Caki2 (cell line): ENCODE data around the gene NEU3. TPM values are rescaled to one million over a fixed set of nuclear protein-coding genes. Genes with fewer than 3 reads are reported as not detected.
"Not testable (repeated sequence)": the region's sequence is repeated elsewhere in the genome, so short reads cannot be mapped to it uniquely, and the experiment has no call there.

Experiments
- DNase-seq: peaks from one replicate; pipeline ENCODE4 v3.0.0-alpha.2; 2015; ENCODE audit warnings: low read depth
- in situ Hi-C: cut with HindIII; loops from 2 replicates; pipeline ENCODE4 v1.10.0; 2016; ENCODE audit warnings: low sequenced_read_pairs, low pct_unique_long_range_greater_than_20kb, mixed read lengths
- total RNA-seq: library from RNA; depleted of rRNA; stranded (reverse); fragments of >200 nt; shearing (Covaris generic); gene quantifications from 2 replicates; pipeline ENCODE4 v1.2.3, GENCODE V29; 2014; ENCODE audit warnings: low replicate concordance; rRNA removed

Gene NEU3, protein sequence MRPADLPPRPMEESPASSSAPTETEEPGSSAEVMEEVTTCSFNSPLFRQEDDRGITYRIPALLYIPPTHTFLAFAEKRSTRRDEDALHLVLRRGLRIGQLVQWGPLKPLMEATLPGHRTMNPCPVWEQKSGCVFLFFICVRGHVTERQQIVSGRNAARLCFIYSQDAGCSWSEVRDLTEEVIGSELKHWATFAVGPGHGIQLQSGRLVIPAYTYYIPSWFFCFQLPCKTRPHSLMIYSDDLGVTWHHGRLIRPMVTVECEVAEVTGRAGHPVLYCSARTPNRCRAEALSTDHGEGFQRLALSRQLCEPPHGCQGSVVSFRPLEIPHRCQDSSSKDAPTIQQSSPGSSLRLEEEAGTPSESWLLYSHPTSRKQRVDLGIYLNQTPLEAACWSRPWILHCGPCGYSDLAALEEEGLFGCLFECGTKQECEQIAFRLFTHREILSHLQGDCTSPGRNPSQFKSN
- total RNA-seq = 1.4 and 2.4 TPM in 2 replicates

- DNase-seq = peak; percentile 62
- in situ Hi-C loops = no loop called here
These were observed at the start of gene NEU3 for GRCh38 chr11:74988541-74989259. TSS of gene NEU3 (plus strand) at chr11:74988933. CDS start at chr11:74989061, 128 bp downstream.

GRCh38 chr11:74941492-74941891, 47.2 kb upstream of the NEU3 start:
- DNase-seq = no peak
- in situ Hi-C loops = no loop called here

DNA sequence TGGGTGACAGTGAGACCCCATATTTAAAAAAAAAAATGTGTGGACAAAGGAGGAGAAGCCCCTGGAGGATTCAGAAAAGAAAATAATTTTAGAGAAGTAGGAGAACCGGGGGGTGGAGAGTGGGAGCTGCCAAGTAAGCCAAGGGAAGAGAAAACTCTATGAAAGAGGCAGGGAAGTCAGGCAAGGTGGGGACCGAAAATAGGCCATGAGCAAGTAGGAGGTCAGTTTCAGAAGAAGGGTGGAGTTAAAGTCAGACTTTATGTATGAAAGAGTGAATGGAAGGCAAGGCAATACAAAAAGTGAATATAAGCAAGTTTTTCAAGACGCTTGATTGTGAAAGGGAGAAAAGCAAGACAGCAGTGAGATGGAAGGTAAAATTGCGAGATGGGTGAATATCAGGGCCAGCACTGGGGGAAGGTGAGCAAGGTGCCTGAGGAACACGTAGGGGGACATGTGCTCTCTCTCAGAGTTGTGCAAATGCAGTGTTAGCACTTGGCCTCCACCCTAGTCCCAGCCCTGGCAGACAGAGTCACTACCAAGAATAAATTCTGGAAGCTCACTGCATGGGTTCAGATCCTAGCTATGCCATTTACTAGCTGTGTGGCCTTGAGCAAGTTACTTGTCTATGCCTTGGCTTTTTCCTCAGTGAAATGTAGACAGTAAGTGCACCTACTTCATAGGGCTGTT, 46.5 kb upstream of the NEU3 start:
- DNase-seq = no peak
- in situ Hi-C loops = no loop called here

DNA sequence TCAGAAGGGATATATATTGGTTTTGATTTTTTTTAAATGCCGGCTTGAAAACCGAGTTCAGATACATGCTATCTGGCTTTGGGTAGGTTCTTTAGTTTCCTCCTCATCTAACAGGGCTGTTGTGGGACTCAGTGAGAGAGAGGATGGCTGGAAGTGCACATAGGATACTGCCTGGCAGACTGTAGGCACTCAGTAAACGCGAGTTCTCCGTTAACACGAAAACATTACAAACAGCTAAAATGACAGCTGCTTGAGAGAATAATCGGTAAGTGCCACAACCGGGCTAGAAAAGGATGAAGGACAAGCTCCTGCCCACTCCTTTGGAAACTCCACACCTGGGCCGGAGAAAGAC, 40.2 kb upstream of the NEU3 start:
- DNase-seq = no peak
- in situ Hi-C loops = no loop called here

GRCh38 chr11:74948898-74949752, 39.6 kb upstream of the NEU3 start, which contains the start of the genes SPCS2 and XRRA1:
TSS of gene SPCS2 (plus strand) at chr11:74949266. CDS start at chr11:74949286, 20 bp downstream.
TSS of gene XRRA1 (minus strand) at chr11:74949091. CDS start at chr11:74940878, 8,213 bp downstream.
- in situ Hi-C loops = no loop called here

DNA sequence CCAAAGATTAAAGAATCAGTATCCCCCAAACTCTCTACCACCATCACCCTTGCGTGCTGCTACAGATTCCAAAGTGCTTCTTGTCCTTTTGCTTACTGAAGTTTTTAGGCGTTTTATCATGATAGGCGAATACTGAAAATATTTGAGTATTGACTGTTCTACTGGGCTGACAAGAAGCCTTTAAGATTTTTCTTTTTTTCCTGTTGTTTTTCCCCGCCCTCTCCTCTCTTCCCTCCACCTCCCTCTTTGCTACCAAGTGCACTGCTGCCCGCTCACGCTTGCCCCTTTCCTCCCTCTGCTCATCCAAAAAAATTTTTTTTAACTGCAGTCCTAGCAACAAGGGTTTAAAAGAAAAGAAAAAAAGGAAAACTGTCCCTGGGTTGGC, 39.0 kb upstream of the NEU3 start:
- in situ Hi-C loops = no loop called here
- DNase-seq = no peak

More at GRCh38 chr11:74948898-74949752, 39.6 kb upstream of the NEU3 start, which contains the start of the genes SPCS2 and XRRA1:
- DNase-seq = peak; percentile 93

GRCh38 chr11:74950374-74950969, 38.3 kb upstream of the NEU3 start:
- in situ Hi-C loops = no loop called here
- DNase-seq = no peak

- no peak for DNase-seq
- in situ Hi-C loops = no loop called here
These were observed 37.5 kb upstream of the NEU3 start for GRCh38 chr11:74951226-74951625.

DNA sequence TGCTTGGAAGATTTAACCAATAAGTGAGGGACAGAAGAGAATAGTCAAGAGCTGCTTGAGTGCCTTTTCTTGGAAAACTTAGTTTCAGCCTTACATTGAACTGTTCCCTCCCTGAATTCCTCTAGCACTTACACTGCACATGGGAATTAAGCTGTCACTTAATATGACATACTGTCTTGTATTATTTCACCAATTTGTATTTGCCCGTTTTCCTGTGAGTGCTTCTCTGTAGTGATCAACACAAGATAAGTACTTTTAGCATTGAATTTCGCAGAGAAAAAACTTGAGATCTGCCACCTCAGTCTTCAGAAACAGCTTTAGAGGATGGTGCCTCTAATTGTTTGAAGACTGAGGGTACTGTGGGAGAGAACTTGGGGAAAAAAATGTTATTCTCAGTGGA, 36.0 kb upstream of the NEU3 start:
- DNase-seq = no peak
- in situ Hi-C loops = no loop called here

DNA sequence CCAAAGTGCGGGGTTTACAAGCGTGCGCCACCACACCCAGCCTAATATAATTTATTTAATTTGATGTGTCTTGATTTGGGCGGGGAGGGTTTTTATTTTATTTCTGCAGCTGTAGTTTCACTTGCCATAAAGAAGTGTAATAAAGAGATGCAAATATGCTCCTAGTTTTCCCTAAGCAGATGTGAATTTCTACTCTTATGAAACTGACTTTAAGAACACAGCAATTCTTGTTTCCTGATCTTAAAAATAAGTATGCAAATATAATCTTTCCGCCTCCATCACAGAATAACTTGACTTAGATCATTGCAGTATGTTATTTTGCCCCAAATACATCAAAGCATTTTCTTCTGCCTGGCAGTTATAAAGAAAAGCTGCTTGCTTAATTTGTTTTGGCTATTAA, 35.3 kb upstream of the NEU3 start:
- in situ Hi-C loops = no loop called here

DNA sequence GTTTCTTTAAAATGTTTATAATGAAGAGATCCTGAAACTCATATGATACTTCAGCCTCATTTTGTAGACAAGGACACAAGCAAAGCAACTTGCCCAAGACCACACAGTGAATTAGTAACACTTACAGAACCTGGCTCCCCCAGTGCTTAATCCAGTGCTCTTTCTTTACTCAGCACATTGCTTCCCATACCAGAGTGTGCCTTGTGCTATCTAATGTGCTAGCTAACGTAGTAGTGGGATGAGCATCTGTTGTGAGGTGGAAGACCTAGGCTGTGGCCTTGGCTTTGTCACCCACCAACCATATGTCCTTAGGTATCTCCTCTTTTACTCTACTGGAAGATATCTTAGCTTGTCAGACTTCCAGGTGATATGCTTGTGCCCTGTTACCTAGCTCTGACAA, 34.5 kb upstream of the NEU3 start:
- no peak for DNase-seq
- in situ Hi-C loops = no loop called here

More for the DNA sequence above, 35.3 kb upstream of the NEU3 start:
- DNase-seq = no peak

DNA sequence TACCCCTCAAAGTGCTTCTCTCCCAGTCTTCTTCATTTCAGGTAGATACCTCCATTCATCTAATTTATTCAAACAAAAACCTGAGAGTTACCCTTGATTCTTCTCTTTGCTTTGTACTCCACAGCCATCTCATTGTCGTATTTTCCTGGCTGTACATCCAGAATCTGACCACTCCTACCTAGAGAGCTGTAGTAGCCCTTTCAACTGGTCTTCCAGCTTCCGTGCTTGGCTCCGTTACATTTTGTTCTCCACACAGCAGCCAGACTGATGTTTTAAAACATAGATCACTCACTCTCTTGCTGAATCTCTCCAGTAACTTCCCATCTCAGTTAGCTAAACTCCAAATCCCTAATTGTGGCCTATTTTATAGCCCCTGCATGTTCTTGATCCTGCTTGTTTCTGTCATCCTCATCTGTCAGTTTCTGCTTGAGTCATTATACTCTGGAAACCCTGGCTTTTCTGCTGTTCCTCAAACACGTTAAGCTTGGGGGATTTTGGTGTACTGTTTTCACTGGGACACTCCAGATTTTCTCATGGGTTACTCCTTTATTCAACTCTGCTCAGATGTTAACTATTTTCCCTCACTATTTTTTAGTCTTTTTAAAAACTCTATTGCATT, 32.2 kb upstream of the NEU3 start:
- in situ Hi-C loops = no loop called here
- no peak for DNase-seq

- no peak for DNase-seq
- in situ Hi-C loops = no loop called here
These were observed 30.6 kb upstream of the NEU3 start for GRCh38 chr11:74957937-74958629.

DNA sequence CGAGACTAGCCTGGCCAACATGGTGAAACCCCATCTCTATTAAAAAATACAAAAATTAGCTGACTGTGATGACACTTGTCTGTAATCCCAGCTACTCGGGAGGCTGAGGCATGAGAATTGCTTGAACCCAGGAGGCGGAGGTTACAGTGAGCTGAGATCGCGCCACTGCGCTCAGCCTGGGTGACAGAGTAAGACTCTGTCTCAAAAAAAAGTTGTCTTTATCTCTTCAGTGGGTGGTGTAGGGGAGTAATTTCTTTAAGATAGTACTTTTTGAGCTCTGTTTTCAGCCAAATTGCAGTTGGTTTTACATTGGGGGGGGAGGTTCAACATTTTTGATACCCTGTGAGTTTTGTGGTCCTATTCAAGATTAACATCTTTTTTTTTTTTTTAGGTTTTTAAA, 28.6 kb upstream of the NEU3 start:
- DNase-seq, in situ Hi-C loops: not testable (repeated sequence)

DNA sequence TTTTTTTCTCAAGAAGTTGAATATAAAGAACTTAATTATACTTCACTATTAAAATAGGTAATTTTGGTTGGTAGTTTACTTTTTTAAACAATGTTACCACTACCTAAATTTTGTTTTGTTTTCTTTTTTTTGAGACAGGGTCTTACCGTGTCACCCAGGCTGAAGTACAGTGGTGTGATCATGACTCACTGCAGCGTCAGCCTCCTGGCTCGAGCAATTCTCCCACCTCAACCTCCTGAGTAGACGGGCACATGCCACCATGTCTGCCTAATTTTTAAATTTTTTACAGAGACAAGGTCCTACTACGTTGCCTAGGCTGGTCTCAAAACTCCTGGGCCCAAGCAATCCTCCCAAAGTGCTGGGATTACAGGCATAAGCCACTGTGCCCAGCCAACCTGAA, 22.1 kb upstream of the NEU3 start:
- in situ Hi-C loops = no loop called here
- no peak for DNase-seq

- no peak for DNase-seq
- in situ Hi-C loops = no loop called here
These were observed 17.8 kb upstream of the NEU3 start for GRCh38 chr11:74970852-74971395.
